Measurements from ENCODE around the gene CAD. TPM values are rescaled to one million over a fixed set of nuclear protein-coding genes. Genes with fewer than 3 reads are reported as not detected.
A peak's percentile ranks its signal among the peaks of the same experiment; 100 is the strongest.

CAD gene
- total and polyA plus RNA-seq, 9 of the 15 experiments (the other 6 are each of a cell fraction or from before 2014, with no cell fraction given) = 7.5 to 126 (median 33.7) TPM

GRCh38 chr2:27249891-27250651 is 32.9 kb downstream of the CAD start (continued):
- TF ChIP-seq FOXK2 (conservative IDR thresholded peaks at IDR 0.05 in 1 of 2, IDR thresholded peaks at IDR 0.05 in 1 of 2; ENCODE audit: low read depth in 2 of 2) = no peak
- TF ChIP-seq ZNF232 (CRISPR knock-in tag; IDR thresholded peaks at IDR 0.05) = no peak
- no peak for TF ChIP-seq ELK1 (CRISPR knock-in tag; IDR thresholded peaks at IDR 0.05)
- no peak for TF ChIP-seq PHB (CRISPR knock-in tag; IDR thresholded peaks at IDR 0.05)
- TF ChIP-seq POLR3A (IDR thresholded peaks at IDR 0.05; ENCODE audit: borderline replicate concordance, extremely low read depth, insufficient read depth, insufficient read length) = no peak
- TF ChIP-seq HNRNPL (IDR thresholded peaks at IDR 0.05; ENCODE audit: low read depth, low read length) = no peak
- TF ChIP-seq WHSC1 (IDR thresholded peaks at IDR 0.05; ENCODE audit: low read length) = no peak
- TF ChIP-seq BRF1 (IDR thresholded peaks at IDR 0.05; ENCODE audit: borderline replicate concordance, extremely low read depth, insufficient read length) = no peak
- TF ChIP-seq ELK3 (CRISPR knock-in tag; IDR thresholded peaks at IDR 0.05) = no peak
- TF ChIP-seq MEIS2 (IDR thresholded peaks at IDR 0.05; ENCODE audit: partially characterized antibody) = no peak
- TF ChIP-seq FOS (IDR thresholded peaks at IDR 0.05; ENCODE audit: extremely low read depth, insufficient read length) = no peak
- no peak for TF ChIP-seq CXXC5 (CRISPR knock-in tag; IDR thresholded peaks at IDR 0.05)
- no peak for TF ChIP-seq ZNF23 (CRISPR knock-in tag; IDR thresholded peaks at IDR 0.05)
- TF ChIP-seq FOXA1 (IDR thresholded peaks at IDR 0.05; ENCODE audit: borderline replicate concordance) = no peak
- TF ChIP-seq ZBTB17 (CRISPR knock-in tag; IDR thresholded peaks at IDR 0.05) = no peak
- TF ChIP-seq HMGXB4 (CRISPR knock-in tag; IDR thresholded peaks at IDR 0.05) = no peak; the same call in 1 of the 2 replicates
- no peak for TF ChIP-seq FOXJ3 (CRISPR knock-in tag; IDR thresholded peaks at IDR 0.05)
- no peak for TF ChIP-seq PKNOX1 (IDR thresholded peaks at IDR 0.05)
- TF ChIP-seq MAX (CRISPR knock-in tag; IDR thresholded peaks at IDR 0.05) = peak; percentile 33; the same call in 1 of the 2 replicates
- no peak for TF ChIP-seq ZNF280A (IDR thresholded peaks at IDR 0.05; ENCODE audit: low read depth, partially characterized antibody)
